Activated naive CD4-positive, alpha-beta T cell (primary cell): ENCODE measurements around the gene FAM43B.

ENCODE experiments used
- DNase-seq, 4 experiments: peaks; one replicate each; lab custom pipeline; 2025; lab: John Stamatoyannopoulos, UW

The FAM43B gene

DNA sequence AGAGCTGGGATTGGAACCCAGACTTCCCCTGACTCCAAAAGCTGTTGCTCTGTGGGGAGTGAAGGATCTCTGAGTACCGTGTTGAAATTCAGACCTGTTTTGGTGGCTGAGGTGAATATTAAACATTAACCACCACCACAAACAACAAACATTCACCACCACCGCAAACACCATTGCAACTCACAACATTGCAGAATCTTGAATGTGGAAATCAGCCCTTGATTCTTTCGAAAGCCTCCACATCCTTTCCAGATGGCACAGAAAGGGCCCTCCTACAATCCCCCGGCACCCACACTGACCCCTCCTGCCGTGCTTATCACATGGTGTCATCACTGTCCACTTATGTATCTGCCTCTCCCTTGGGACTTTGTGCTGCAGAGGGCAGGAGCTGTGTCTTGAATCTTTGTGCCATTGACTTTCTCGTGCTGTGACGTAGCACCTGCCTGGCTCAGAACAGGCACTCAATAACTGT, 38.0 kb downstream of the FAM43B start:
- no peak for DNase-seq

DNA sequence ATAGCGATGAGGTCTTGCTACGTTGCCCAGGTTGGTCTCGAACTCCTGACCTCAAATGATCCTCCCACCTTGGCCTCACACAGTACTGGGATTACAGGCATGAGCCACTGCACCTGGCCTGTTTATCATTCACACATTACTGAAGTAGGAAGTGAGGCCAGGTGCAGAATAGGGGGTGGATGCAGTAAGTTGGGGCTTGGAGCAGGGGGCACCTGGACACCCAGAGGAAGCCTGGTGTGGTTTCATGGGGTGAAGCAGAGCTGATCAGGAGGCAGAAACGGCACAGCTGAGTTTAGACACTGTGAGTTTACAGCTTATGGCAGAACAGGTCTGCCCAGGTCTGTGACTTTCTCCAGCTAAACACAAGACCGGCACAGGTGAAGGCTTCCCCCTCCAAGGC, 41.4 kb downstream of the FAM43B start:
- DNase-seq: no peak

GRCh38 chr1:20594746-20595145, 42.4 kb downstream of the FAM43B start:
- DNase-seq: no peak

- no peak for DNase-seq
Measured at GRCh38 chr1:20596106-20596505, 43.7 kb downstream of the FAM43B start.

GRCh38 chr1:20597650-20598049, 45.3 kb downstream of the FAM43B start:
- DNase-seq: no peak

DNA sequence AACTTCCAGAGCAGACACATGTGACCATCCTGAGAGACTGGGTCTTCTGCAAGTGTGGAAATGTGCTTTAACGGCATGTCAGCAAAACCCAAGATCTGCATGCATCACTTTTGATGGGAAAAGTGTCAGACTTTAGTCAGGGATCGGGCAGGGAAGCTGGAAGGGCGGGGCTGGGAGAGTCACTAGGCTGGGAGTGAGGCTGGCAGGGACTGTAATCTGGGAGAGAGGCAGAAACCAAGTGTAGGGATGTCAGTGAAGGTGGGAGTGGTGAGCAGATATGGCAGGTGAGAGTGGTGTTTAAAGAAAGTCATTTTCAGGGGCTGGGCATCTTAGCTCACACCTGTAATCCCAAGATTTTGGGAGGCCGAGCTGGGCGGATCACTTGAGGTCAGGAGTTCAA, 47.8 kb downstream of the FAM43B start:
- no peak for DNase-seq

DNA sequence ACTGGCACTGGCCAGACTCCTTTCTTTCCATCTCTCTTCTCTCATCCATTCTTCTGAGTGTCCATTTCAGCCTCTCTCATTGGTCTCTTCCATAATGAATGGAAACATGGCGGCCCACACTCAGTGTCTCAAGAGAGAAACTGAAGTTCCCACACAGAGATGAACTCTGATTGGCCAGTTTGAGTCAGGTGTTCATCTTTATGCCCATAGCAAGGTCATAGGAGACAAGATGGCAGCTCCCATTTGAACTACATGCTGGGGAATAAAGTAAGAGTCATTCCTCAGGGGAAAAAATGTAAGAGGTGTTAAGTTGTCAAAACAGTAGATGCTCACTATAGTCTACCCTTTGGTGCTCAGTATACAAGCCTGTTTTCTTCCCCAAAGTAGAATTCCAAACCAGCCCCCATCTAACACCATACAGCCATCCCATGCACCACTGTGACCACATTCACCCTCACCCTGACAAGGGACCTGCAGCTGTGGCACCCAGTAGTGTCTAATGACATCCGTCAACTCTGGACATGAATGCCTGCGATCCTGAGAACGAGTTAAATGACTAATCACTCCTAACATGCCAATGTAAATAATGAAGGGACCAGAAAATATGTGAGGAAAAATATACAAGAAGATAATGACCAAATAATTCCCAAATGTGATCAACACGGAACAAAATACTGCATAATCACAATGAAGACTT, 48.9 kb downstream of the FAM43B start:
- DNase-seq: no peak

DNA sequence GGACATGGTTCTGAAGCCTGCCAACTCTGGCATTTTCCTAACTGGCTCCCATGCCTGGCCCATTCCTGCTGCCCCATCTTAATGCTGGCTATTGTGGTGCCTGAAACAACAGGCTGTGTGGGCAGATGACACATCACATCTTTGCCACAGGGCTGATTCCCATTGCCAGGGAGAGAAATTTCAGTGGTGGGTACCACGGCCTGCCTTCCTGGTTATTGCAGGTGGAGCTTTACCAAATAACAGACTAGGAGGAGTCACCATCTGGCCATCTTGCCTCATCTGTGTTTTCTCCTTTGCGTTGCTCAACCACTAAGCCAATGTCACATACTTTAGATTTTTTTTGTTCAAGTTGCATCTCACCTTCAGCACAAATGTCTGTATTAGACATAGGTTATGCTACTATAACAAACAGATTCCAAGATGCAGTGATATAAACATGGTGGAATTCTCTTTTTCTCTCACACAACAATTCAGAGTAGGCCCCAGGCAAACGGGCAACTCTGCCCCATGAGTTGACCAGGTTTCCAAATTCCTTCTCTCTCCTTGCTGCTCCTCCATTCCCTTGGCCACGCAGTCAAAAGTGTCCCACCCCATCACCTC, 50.6 kb downstream of the FAM43B start:
- DNase-seq: no peak

DNA sequence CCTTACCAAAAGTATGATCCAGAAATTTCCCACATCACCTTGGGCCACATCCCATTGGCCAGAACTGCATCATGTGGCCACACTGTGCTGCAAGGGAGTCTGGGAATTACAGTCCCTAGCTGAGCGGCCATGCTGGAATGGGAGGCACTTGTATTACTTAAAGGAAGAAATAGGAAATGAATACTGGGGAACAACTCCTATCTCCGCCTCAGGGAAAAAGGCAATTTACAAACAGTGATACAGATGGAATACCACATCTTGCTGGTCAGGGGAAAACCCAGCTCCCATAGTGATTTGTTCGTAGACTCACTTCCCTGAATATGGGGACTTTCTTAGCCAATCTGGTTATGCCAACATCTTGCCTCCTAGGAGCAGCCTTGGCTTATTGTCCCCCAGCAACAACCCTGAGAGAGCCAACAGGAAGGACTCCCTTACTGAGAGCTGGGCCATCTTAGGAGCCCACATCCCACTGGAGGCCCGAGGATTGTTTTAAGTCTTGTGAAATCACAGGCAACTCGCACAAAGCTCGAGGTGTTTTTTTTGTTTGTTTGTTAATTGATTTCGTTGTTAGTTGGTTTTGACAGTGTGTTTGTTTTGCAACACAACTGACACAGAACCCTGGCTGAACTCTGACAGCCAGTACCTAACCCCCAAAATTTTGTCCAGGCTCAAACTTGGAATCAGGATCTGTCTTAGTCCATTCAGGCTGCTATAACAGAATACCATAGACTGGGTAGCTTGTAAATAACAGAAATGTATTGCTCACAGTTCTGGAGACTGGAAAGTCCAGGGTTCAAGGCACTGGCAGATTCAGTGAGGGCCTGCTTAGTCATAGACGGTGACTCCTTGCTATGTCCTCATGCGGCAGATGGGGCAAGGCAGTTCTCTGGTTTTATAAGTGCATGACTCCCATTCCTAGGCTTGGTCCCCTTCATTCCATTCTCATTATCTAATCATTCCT, 51.4 kb downstream of the FAM43B start:
- no peak for DNase-seq
